H9 (cell line): ENCODE results near the gene C19orf73. TPM values are rescaled to one million over a fixed set of nuclear protein-coding genes. Genes with fewer than 3 reads are reported as not detected.

ENCODE experiments used
- DNase-seq: peaks from one replicate; pipeline ENCODE4 v3.0.0-alpha.2; 2017
- H2AFZ ChIP-seq: one replicate; pipeline ENCODE4 v1.6.1; 2013; ENCODE audit warnings: mild to moderate bottlenecking, low read length, control low read depth, moderate library complexity
- H2AK5ac ChIP-seq: 2 replicates; pipeline ENCODE4 v1.6.1; 2013; ENCODE audit warnings: low read length, control low read depth, mixed read lengths; ENCODE audit not compliant: insufficient read length
- H2BK120ac ChIP-seq: one replicate; pipeline ENCODE4 v1.6.1; 2013; ENCODE audit warnings: low read depth, mild to moderate bottlenecking, low read length, control low read depth, inconsistent platforms; ENCODE audit not compliant: poor library complexity, severe bottlenecking
- H2BK12ac ChIP-seq: 2 replicates; pipeline ENCODE4 v1.6.1; 2013; ENCODE audit warnings: low read length, control low read depth, mixed read lengths, low read depth; ENCODE audit not compliant: insufficient read length
- H2BK15ac ChIP-seq: 2 replicates; pipeline ENCODE4 v1.6.1; 2013; ENCODE audit warnings: low read depth, low read length, control low read depth
- H2BK20ac ChIP-seq: one replicate; pipeline ENCODE4 v1.6.1; 2013; ENCODE audit warnings: low read depth, mild to moderate bottlenecking, low read length, control low read depth, inconsistent platforms; ENCODE audit not compliant: poor library complexity, severe bottlenecking
- H2BK5ac ChIP-seq: 2 replicates; pipeline ENCODE4 v1.6.1; 2013; ENCODE audit warnings: low read length, control low read depth, mixed read lengths; ENCODE audit not compliant: insufficient read length
- H3K14ac ChIP-seq: 2 replicates; pipeline ENCODE4 v1.6.1; 2013; ENCODE audit warnings: low read length, control low read depth; ENCODE audit not compliant: insufficient read depth
- H3K18ac ChIP-seq: 2 replicates; pipeline ENCODE4 v1.6.1; 2013; ENCODE audit warnings: low read depth, mild to moderate bottlenecking, mixed read lengths, low read length, control low read depth; ENCODE audit not compliant: insufficient read length
- H3K23ac ChIP-seq: 2 replicates; pipeline ENCODE4 v1.6.1; 2013; ENCODE audit warnings: low read length, control low read depth, mixed read lengths, low read depth; ENCODE audit not compliant: insufficient read length
- H3K23me2 ChIP-seq: 2 replicates; pipeline ENCODE4 v1.6.1; 2013; ENCODE audit warnings: low read depth, mild to moderate bottlenecking, mixed read lengths, low read length, control low read depth; ENCODE audit not compliant: insufficient read length, poor library complexity, severe bottlenecking
- H3K27ac ChIP-seq: 2 replicates; pipeline ENCODE4 v1.5.1; 2013; ENCODE audit warnings: low read length, control low read depth, mixed read lengths, low read depth; ENCODE audit not compliant: insufficient read length
- H3K27me3 ChIP-seq: 2 replicates; pipeline ENCODE4 v1.6.1; 2013; ENCODE audit warnings: low read length, control low read depth, inconsistent platforms; ENCODE audit not compliant: insufficient read depth
- H3K4ac ChIP-seq: 2 replicates; pipeline ENCODE4 v1.6.1; 2013; ENCODE audit warnings: low read depth, mild to moderate bottlenecking, control low read depth, inconsistent platforms, low read length, moderate library complexity
- H3K4me1 ChIP-seq: 2 replicates; pipeline ENCODE4 v1.6.1; 2013; ENCODE audit warnings: low read length, control low read depth, inconsistent platforms; ENCODE audit not compliant: insufficient read depth
- H3K4me2 ChIP-seq: 2 replicates; pipeline ENCODE4 v1.6.1; 2013; ENCODE audit warnings: low read length, control low read depth, mixed read lengths; ENCODE audit not compliant: insufficient read length, insufficient read depth
- H3K56ac ChIP-seq: 2 replicates; pipeline ENCODE4 v1.6.1; 2013; ENCODE audit warnings: low read depth, mild to moderate bottlenecking, mixed read lengths, low read length, control low read depth; ENCODE audit not compliant: insufficient read length
- H3K79me1 ChIP-seq: 2 replicates; pipeline ENCODE4 v1.6.1; 2013; ENCODE audit warnings: low read depth, mild to moderate bottlenecking, moderate library complexity, low read length, control low read depth, inconsistent platforms; ENCODE audit not compliant: insufficient read depth, poor library complexity, severe bottlenecking
- H3K79me2 ChIP-seq: 2 replicates; pipeline ENCODE4 v1.6.1; 2013; ENCODE audit warnings: low read length, control low read depth, inconsistent platforms; ENCODE audit not compliant: insufficient read depth
- H3K9ac ChIP-seq: 2 replicates; pipeline ENCODE4 v1.6.1; 2013; ENCODE audit warnings: low read length, control low read depth, mixed read lengths; ENCODE audit not compliant: insufficient read length; ENCODE audit errors: extremely low read depth
- H3K9me3 ChIP-seq: one replicate; pipeline ENCODE4 v1.6.1; 2013; ENCODE audit warnings: low read depth, low read length, inconsistent platforms; ENCODE audit not compliant: control insufficient read depth
- H3T11ph ChIP-seq: one replicate; pipeline ENCODE4 v1.6.1; 2013; ENCODE audit warnings: mild to moderate bottlenecking, low read length, control low read depth, inconsistent platforms
- H4K20me1 ChIP-seq: one replicate; pipeline ENCODE4 v1.6.1; 2013; ENCODE audit not compliant: control insufficient read depth, insufficient read length, insufficient read depth
- H4K5ac ChIP-seq: 2 replicates; pipeline ENCODE4 v1.6.1; 2013; ENCODE audit warnings: low read depth, mild to moderate bottlenecking, mixed read lengths, low read length, control low read depth; ENCODE audit not compliant: insufficient read length
- H4K8ac ChIP-seq: replicated peaks from 2 replicates; pipeline ENCODE4 v1.6.1; 2013; ENCODE audit warnings: low read length, control low read depth, mixed read lengths, low read depth; ENCODE audit not compliant: insufficient read length
- H4K91ac ChIP-seq: 2 replicates; pipeline ENCODE4 v1.6.1; 2013; ENCODE audit warnings: low read depth, mild to moderate bottlenecking, moderate library complexity, mixed read lengths, low read length, control low read depth; ENCODE audit not compliant: insufficient read length
- H3K27ac Mint-ChIP-seq, 3 experiments: 2 replicates in 2 of 3; 3 replicates in 1 of 3; pipeline ENCODE4 v1.8.0; 2020 to 2021; ENCODE audit warnings: mixed read lengths in 3 of 3, mild to moderate bottlenecking in 1 of 3, moderate library complexity in 1 of 3
- H3K27me3 Mint-ChIP-seq: 2 replicates; pipeline ENCODE4 v1.8.0; 2021; ENCODE audit warnings: low read depth, mild to moderate bottlenecking, moderate library complexity, mixed read lengths
- H3K36me3 Mint-ChIP-seq, 3 experiments: 2 replicates in 2 of 3; 3 replicates in 1 of 3; pipeline ENCODE4 v1.8.0; 2020 to 2021; ENCODE audit warnings: low read depth in 3 of 3, mixed read lengths in 3 of 3; ENCODE audit not compliant: insufficient read depth in 1 of 3
- H3K4me1 Mint-ChIP-seq, 2 experiments: 2 replicates each; pipeline ENCODE4 v1.8.0; 2020; ENCODE audit warnings: mixed read lengths in 2 of 2
- H3K4me3 Mint-ChIP-seq, 2 experiments: 2 replicates in 1 of 2; 3 replicates in 1 of 2; pipeline ENCODE4 v1.8.0; 2020 to 2021; ENCODE audit warnings: mild to moderate bottlenecking in 2 of 2, mixed read lengths in 2 of 2, moderate library complexity in 1 of 2
- H3K9me3 Mint-ChIP-seq, 2 experiments: 2 replicates in 1 of 2; 3 replicates in 1 of 2; pipeline ENCODE4 v1.8.0; 2020; ENCODE audit warnings: mild to moderate bottlenecking in 2 of 2, mixed read lengths in 2 of 2, moderate library complexity in 1 of 2
- CTCF ChIP-seq: fragments of 200-600 bp; sonication (generic); conservative IDR thresholded peaks from 3 replicates; pipeline ENCODE4 v1.8.0; 2021; ENCODE audit warnings: antibody characterized with exemption, mild to moderate bottlenecking
- WGBS: extraction: QIAGEN DNeasy Blood & Tissue Kit; methylation state at CpG from one replicate; pipeline ENCODE4 v1.1.7; 2013; ENCODE audit warnings: missing lambda C conversion rate, low lambda C conversion rate, mixed read lengths; ENCODE audit not compliant: insufficient read length; ENCODE audit errors: extremely low coverage; 5-methylcytosine and 5-hydroxymethylcytosine counted together
- total RNA-seq: library from RNA; stranded (reverse); gene quantifications from 2 replicates; pipeline ENCODE4 v1.2.1, GENCODE V29; 2021

The C19orf73 gene
- total RNA-seq, 1 experiment from 2014 or later: 1.1 TPM

- no CpG with 5 or more reads among the region's 1 CpG for WGBS
- no peak overlapping the region for H4K5ac ChIP-seq
- peaks cover 4 to 11% of the 10 kb centered on the region in 2 experiments for H3K4me1 Mint-ChIP-seq
- no peak overlapping the region for H4K91ac ChIP-seq
- H3K36me3 Mint-ChIP-seq: peaks cover 4 to 5% (median 5%) of the 10 kb centered on the region in 3 experiments
- peaks cover 7% of the 10 kb centered on the region for H3K79me2 ChIP-seq
- DNase-seq: no peak
- H3K4me2 ChIP-seq: no peak overlapping the region
- no peak overlapping the region for H3K56ac ChIP-seq
- H3K23me2 ChIP-seq: peaks cover 5% of the 10 kb centered on the region
- H2BK120ac ChIP-seq: no peak overlapping the region
- peaks cover 3% of the 10 kb centered on the region in 2 experiments; a peak in 3 of 5 replicates for H3K9me3 Mint-ChIP-seq
- no peak overlapping the region for H3K27ac ChIP-seq
- H2AFZ ChIP-seq: no peak overlapping the region
- peaks cover 36% of the 10 kb centered on the region for H3K27me3 Mint-ChIP-seq
- H3K4me3 Mint-ChIP-seq: no peak overlapping the region
- no peak overlapping the region for H2BK20ac ChIP-seq
- H2BK12ac ChIP-seq: no peak overlapping the region
- H3T11ph ChIP-seq: no peak overlapping the region
- no peak overlapping the region for H3K23ac ChIP-seq
- no peak overlapping the region for H2AK5ac ChIP-seq
- H3K27me3 ChIP-seq: no peaks in the 10 kb centered on the region
- H3K27ac Mint-ChIP-seq: no peak overlapping the region
- no peaks in the 10 kb centered on the region for H3K79me1 ChIP-seq
- no peaks in the 10 kb centered on the region for H3K4me1 ChIP-seq
- no peak overlapping the region for H4K8ac ChIP-seq
- no peak for TF ChIP-seq CTCF
- H3K4ac ChIP-seq: no peak overlapping the region
- no peaks in the 10 kb centered on the region for H4K20me1 ChIP-seq
- no peaks in the 10 kb centered on the region for H3K9me3 ChIP-seq
- H3K14ac ChIP-seq: no peak overlapping the region
- H2BK15ac ChIP-seq: no peak overlapping the region
- no peak overlapping the region for H2BK5ac ChIP-seq
- no peak overlapping the region for H3K9ac ChIP-seq
- H3K18ac ChIP-seq: no peak overlapping the region
These were observed 37.7 kb downstream of the C19orf73 start for GRCh38 chr19:49081273-49081672.
